Activated CD8-positive, alpha-beta T cell treated with anti-CD3 and anti-CD28 coated beads for 36 hours (primary cell): Measurements from ENCODE around the gene CD1C. TPM values are rescaled to one million over a fixed set of nuclear protein-coding genes. Genes with fewer than 3 reads are reported as not detected.
"Not testable (repeated sequence)": the region's sequence is repeated elsewhere in the genome, so short reads cannot be mapped to it uniquely, and the experiment has no call there.

Experiments
- ATAC-seq: fragments of 200-7000 bp; cut with Tn5 transposase; one replicate; pipeline ENCODE4 v1.10.0; 2021; ENCODE audit warnings: mild to moderate bottlenecking, moderate library complexity
- CTCF ChIA-PET: fragments of 350-600 bp; sonication (Branson Sonifier 250); formaldehyde crosslinking; loops from one replicate; lab custom pipeline; 2021; ENCODE audit warnings: antibody characterized with exemption; lab: Charles Lee
- POLR2A ChIA-PET: fragments of 350-600 bp; sonication (Branson Sonifier 250); formaldehyde crosslinking; loops from one replicate; lab custom pipeline; 2021; ENCODE audit warnings: antibody characterized with exemption; lab: Charles Lee
- DNase-seq: peaks from one replicate; pipeline ENCODE4 v3.0.0-alpha.2; 2020
- H3K27ac Mint-ChIP-seq: one replicate; pipeline ENCODE4 v1.8.0; 2021; ENCODE audit warnings: mild to moderate bottlenecking, mixed read lengths
- H3K27me3 Mint-ChIP-seq: one replicate; pipeline ENCODE4 v1.8.0; 2021; ENCODE audit warnings: mixed read lengths
- H3K36me3 Mint-ChIP-seq: one replicate; pipeline ENCODE4 v1.8.0; 2021; ENCODE audit warnings: low read depth, mixed read lengths
- H3K4me1 Mint-ChIP-seq: one replicate; pipeline ENCODE4 v1.8.0; 2021; ENCODE audit warnings: low read depth, mixed read lengths
- H3K4me3 Mint-ChIP-seq: one replicate; pipeline ENCODE4 v1.8.0; 2021; ENCODE audit warnings: mild to moderate bottlenecking, moderate library complexity, mixed read lengths
- H3K9me3 Mint-ChIP-seq: one replicate; pipeline ENCODE4 v1.8.0; 2021; ENCODE audit warnings: mixed read lengths
- CTCF ChIP-seq: fragments of 200-600 bp; IDR thresholded peaks from one replicate; pipeline ENCODE4 v1.8.0; 2022; ENCODE audit warnings: antibody characterized with exemption, mild to moderate bottlenecking
- intact Hi-C: fragments of 100-400 bp; cut with micrococcal nuclease; formaldehyde crosslinking; loops from one replicate; pipeline ENCODE4 v1.10.0; 2022
- total RNA-seq, 2 experiments: library from RNA; stranded (reverse); gene quantifications; one replicate each; pipeline ENCODE4 v1.2.3, GENCODE V29; 2021

Gene CD1C
- total RNA-seq, 2 experiments from 2014 or later = 0.25 to 0.65 TPM

- Mint-ChIP-seq H3K36me3 (no peaks in the 10 kb centered on the region), H3K4me3 (no peak overlapping the region), H3K9me3 (no peaks in the 10 kb centered on the region), H3K27ac (no peak overlapping the region), H3K4me1 (peaks cover 18% of the 10 kb centered on the region), H3K27me3 (peaks cover 31% of the 10 kb centered on the region)
- POLR2A ChIA-PET = interaction anchor here (0.7 kb wide), 1 partner anchor 9 kb away, joined by 3 read pairs; no protein-coding TSS in a partner anchor
- ATAC-seq (no peak), DNase-seq (no peak)
- TF ChIP-seq CTCF = no peak
- intact Hi-C loops = no loop called here
- CTCF ChIA-PET = no interaction called here
Observed at GRCh38 chr1:158251163-158251562, 38.6 kb upstream of the CD1C start.

- ChIA-PET POLR2A (no interaction called here), CTCF (no interaction called here)
- Mint-ChIP-seq H3K27ac (no peak overlapping the region), H3K27me3 (peaks cover 20% of the 10 kb centered on the region), H3K4me3 (no peak overlapping the region), H3K36me3 (no peaks in the 10 kb centered on the region), H3K4me1 (no peaks in the 10 kb centered on the region), H3K9me3 (no peaks in the 10 kb centered on the region)
- DNase-seq = no peak
- ATAC-seq = no peak
- no peak for TF ChIP-seq CTCF
- intact Hi-C loops = no loop called here
Observed at GRCh38 chr1:158255656-158256055, 34.1 kb upstream of the CD1C start.

GRCh38 chr1:158256747-158257146 lies 33.0 kb upstream of the CD1C start:
- ATAC-seq, POLR2A ChIA-PET, CTCF ChIA-PET, H3K4me1 Mint-ChIP-seq, H3K36me3 Mint-ChIP-seq, DNase-seq, H3K9me3 Mint-ChIP-seq, H3K4me3 Mint-ChIP-seq, H3K27ac Mint-ChIP-seq, intact Hi-C loops: not testable (repeated sequence)
- peaks cover 21% of the 10 kb centered on the region for H3K27me3 Mint-ChIP-seq

GRCh38 chr1:158257888-158258287 lies 31.8 kb upstream of the CD1C start:
- no peaks in the 10 kb centered on the region for H3K9me3 Mint-ChIP-seq
- no peak for DNase-seq
- ChIA-PET POLR2A (interaction anchor here (0.8 kb wide), 1 partner anchor 72 kb away, joined by 3 read pairs; no protein-coding TSS in a partner anchor), CTCF (interaction anchor here (0.8 kb wide), 1 partner anchor 54 kb away, joined by 3 read pairs; no protein-coding TSS in a partner anchor)
- H3K27me3 Mint-ChIP-seq = peaks cover 19% of the 10 kb centered on the region
- no peak overlapping the region for H3K4me3 Mint-ChIP-seq
- H3K27ac Mint-ChIP-seq = no peak overlapping the region
- ATAC-seq = no peak
- H3K36me3 Mint-ChIP-seq = no peaks in the 10 kb centered on the region
- intact Hi-C loops = no loop called here
- H3K4me1 Mint-ChIP-seq = no peaks in the 10 kb centered on the region
- TF ChIP-seq CTCF = no peak

GRCh38 chr1:158259117-158259516 lies 30.6 kb upstream of the CD1C start:
- no peak for TF ChIP-seq CTCF
- ChIA-PET CTCF (interaction anchor here (1.8 kb wide), 1 partner anchor 56 kb away, joined by 4 read pairs; no protein-coding TSS in a partner anchor), POLR2A (no interaction called here)
- intact Hi-C loops = no loop called here
- Mint-ChIP-seq H3K4me1 (no peaks in the 10 kb centered on the region), H3K27me3 (peaks cover 23% of the 10 kb centered on the region), H3K27ac (no peak overlapping the region), H3K4me3 (no peak overlapping the region), H3K9me3 (no peaks in the 10 kb centered on the region), H3K36me3 (no peaks in the 10 kb centered on the region)
- DNase-seq (no peak), ATAC-seq (no peak)
